HG02970 (cell line): ENCODE results near the gene SIPA1L3.

Source experiments
- ATAC-seq: cut with Tn5 transposase; IDR thresholded peaks from one replicate; pipeline ENCODE4 v1.9.1; 2021; ENCODE audit warnings: mild to moderate bottlenecking, moderate library complexity, moderate number of reproducible peaks; ENCODE audit not compliant: unreplicated experiment, low FRiP score

Gene SIPA1L3

DNA sequence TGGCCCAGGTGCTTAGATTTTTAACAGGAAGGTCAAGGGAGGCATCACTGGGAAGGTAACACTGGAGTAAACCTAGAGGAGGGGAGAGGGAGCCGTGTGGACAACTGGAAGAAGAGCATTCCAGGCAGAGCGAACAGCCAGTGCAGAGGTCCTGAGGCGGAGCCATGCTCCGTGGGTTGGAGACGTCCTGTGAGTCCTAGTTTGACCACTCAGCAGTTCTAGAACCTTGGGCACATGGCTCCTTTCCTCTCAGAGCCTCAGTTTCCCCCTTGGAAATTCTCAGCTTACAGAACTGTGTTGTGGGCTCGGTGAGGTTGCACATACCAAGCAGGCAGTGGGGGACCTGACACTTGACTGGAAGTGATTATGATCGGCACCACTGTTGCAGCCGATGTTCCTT lies 186.1 kb downstream of the SIPA1L3 start:
- ATAC-seq, result no peak

DNA sequence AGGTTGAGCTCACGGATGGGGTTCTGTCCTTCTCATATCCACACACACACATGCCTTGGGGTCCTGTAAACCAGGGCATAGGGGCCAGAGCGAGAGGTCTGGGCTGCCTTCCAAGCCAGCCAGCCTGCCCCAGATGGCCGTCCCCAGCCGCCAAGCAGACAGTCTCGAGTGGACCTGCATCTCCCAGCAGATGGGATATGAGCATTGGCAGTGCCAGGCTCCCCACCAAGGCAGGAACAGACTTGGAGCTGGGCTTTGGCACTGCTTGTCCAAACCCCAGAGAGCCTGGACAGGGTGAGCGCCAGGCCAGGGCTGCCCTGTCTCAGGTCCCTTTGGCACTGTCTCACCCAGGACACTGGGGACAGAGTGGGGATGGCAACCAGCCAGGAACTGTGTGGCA lies 186.6 kb downstream of the SIPA1L3 start:
- no peak for ATAC-seq

- ATAC-seq, result no peak
Observed at GRCh38 chr19:38095411-38096308, 188.7 kb downstream of the SIPA1L3 start.

DNA sequence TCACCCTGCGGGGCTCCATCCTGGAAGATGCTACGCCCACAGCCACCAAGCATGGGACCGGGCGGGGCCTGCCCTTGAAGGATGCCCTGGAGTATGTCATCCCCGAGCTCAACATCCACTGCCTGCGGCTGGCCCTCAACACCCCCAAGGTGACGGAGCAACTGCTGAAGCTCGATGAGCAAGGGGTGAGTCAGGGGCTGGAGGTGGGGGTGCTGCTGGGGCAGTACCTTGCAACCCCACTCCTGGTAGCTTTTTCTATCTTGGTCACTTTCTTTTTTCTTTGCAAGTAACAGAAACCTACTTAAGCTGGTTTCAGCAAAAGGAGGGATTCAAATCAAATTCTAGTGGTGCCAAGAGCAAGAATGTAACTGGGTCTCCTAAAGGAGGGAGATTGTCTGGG lies 193.0 kb downstream of the SIPA1L3 start:
- no peak for ATAC-seq

- ATAC-seq, result no peak
Observed at GRCh38 chr19:38100589-38100988, 193.6 kb downstream of the SIPA1L3 start.

GRCh38 chr19:38101723-38102122 lies 194.7 kb downstream of the SIPA1L3 start:
- ATAC-seq, result no peak

DNA sequence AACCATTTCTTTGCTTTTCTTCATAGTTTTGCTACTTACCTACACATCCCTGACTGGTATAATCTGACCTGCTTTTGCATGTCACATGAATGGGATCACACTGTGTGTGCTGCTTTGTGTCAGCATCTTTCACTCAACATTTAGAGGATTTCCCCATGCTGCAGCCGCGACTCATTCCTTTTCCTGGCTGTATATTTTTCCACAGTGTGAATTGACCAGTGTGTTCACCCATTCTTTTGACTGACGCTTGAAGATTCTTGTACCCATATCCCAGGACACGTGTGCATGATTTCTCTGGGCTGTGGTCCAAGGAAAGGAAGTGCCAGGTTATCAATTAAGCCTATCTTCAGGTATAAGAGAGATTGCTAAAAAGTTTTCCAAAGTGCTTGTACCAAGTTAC lies 198.6 kb downstream of the SIPA1L3 start:
- no peak for ATAC-seq

GRCh38 chr19:38107129-38107528 lies 200.1 kb downstream of the SIPA1L3 start:
- no peak for ATAC-seq

DNA sequence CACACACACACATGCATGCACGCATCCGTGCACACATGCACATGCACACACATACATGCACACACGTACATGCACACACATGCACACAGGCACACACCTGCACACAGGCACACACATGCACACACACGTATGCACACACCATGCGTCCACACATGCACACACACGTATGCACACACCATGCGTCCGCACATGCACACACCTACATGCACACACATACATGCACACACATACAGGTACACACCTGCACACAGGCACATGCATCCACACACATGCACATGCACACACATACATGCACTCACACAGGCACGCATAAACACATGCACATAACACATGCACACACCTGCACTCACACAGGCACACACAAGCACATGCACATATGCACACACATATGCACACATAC lies 204.9 kb downstream of the SIPA1L3 start:
- ATAC-seq, result no peak

DNA sequence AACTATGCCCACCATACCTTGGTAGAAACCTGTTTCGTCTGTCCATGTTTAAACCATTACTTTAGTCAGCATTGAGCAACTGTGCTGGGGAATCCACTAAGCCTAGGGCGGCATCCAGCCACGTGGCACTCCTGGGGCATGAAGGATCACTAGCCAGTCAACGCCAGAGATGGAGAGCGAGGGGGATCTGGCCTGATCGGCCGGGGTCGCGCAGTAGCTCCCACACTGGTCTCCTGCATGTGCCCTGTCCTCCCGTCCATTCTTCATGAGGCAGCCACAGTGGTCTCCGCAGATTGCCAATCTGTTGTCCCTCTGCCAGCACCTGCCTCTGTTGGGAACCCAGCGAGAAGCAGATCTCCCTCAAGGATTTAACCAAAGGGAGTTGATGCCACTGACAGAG lies 207.6 kb downstream of the SIPA1L3 start:
- ATAC-seq, result no peak

DNA sequence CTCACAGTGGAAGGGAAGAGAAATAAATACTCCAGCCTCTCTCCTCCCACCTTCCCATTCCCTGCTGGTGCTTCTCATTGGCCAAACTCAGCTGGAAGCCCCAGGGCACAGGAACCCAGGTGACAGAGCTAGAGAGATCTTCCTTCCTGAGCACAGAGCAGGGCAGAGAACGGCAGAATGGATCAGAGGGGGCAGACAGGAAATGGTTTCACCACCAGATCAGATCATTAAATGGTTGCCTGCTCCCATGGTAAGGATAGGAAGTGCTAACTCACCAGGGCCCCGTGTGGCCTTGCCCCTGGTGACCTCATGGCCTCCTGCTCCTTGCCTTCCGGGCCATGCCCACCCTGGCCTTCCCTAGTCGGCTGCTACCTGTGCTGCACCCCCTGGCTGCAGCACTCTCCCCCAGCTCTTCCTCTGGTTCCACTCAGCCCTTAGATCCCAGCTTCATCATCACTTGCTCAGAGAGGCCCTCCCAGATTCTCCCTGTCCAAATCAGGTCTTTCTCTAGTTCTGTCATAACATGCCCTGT lies 208.3 kb downstream of the SIPA1L3 start:
- ATAC-seq, result no peak

DNA sequence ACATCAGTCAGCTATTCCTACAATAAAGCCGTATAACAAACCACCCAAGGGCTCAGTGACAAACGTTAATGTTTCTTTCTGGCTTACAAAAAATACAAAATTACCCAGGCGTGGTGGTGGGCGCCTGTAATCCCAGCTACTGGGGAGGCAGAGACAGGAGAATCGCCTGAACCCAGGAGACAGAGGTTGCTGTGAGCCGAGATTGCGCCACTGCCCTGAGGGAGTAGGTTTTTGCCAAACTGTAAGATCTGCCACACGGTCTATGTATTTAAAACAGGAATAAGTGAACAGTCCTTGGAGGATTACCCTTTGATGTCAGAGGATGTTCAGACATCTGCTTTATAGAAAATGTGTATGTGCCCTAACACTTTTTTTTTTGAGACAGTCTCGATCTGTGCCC lies 211.2 kb downstream of the SIPA1L3 start:
- ATAC-seq, result no peak

- no peak for ATAC-seq
Observed at GRCh38 chr19:38120471-38121025, 213.5 kb downstream of the SIPA1L3 start.

DNA sequence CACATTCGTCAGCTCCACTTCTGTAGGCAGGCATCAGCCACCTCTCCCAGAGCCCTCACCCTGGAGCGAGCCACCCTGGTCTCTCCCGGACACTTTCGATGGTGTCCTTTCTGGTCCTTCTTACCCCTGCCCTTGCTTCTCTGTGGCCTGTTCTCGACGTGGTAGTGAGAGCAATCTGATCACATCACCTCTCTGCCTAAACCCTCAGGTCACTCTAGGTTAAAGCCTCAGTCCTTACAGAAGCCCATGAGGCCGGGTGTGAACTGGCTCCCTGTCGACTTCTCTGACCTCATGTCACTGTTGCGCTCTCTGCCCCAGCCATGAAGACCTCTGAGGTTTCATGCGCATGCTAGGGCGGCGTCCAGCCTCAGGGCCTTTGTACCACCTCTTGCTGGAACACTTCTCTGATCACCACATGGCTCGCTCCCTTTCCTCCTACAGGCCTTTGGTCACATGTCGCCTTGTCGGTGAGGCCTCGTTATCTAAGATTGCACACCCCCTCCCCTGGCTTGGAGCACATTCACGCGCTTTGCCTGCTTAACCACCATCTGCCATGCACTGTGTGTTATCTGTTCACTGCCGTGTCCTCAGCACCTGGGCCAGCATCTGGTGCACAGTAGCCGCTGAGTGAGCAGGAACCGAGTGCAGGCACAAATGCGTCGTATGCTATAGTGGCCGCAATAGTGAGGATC lies 215.5 kb downstream of the SIPA1L3 start:
- no peak for ATAC-seq

DNA sequence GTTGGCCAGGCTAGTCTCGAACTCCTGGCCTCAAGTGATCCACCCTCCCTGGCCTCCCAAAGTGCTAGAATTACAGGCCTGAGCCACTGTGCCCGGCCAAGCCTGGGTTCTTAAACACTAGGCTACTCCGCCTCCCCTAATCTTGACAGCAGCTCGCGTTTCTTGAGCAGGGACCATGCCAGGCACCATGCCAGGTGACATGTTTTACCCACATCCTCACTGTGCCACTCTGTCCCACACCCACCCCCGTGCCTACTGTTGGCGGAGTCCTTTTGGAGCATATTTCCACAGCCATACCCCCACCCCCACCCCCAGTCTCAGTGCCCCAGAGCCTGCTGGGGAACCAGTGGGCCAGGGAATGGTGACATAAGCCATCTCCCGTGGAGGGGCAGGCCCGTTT lies 218.2 kb downstream of the SIPA1L3 start:
- ATAC-seq, result no peak

DNA sequence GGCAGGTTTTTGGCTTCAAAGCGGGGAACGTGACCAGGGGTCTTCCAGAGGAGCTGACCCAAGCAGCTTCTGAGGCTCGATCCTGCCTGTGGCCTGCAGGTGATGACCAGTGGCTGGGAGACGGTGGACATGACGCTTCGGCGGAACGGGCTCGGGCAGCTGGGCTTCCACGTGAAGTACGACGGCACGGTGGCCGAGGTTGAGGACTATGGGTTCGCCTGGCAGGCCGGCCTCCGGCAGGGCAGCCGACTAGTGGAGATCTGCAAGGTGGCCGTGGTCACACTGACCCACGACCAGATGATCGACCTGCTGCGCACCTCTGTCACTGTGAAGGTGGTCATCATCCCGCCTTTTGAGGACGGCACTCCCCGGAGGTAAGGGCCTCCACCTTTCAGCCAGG lies 223.4 kb downstream of the SIPA1L3 start:
- ATAC-seq, result no peak

DNA sequence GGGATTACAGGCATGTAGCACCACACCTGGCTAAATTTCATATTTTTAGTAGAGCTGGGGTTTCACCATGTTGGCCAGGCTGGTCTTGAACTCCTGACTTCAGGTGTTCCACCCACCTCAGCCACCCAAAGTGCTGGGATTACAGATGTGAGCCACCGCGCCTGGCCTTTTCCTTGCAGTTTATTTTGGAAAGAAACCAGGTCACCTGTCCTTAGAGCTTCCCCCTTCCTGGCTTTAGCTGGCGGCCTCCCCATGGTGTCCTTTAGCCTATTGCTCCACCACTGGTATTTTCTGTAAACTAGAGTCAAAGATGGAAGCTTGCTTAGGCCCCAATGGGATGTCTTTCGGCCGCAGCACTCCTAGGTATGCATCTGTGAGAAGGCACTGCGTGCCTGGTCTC lies 225.8 kb downstream of the SIPA1L3 start:
- ATAC-seq, result no peak

- ATAC-seq, result no peak
Observed at GRCh38 chr19:38133319-38133718, 226.3 kb downstream of the SIPA1L3 start.

- ATAC-seq, result no peak
Observed at GRCh38 chr19:38134540-38135149, 227.6 kb downstream of the SIPA1L3 start.

- ATAC-seq, result no peak
Observed at GRCh38 chr19:38135150-38135998, 228.4 kb downstream of the SIPA1L3 start.
